ENCODE measurements around the gene MYO18B.

Gene MYO18B

DNA sequence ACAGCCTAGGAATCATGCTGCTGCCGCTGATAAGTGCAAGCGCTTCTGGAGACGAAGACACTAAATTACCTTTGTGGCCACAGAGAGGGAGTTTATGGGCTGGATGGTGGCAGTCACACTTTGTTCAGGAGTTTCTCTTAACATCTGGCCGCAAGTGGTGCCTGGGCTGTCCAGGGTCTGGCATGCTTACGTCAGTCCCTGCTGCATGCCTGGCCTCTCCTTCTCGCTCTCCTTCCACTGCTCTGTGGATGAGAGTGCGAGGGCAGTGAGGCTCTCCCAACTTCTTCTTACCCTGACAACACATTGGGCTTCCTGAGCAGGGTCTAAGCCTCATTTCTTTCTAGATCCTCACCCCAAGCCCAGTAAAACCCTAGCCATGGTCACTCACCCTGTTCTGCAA lies 266.6 kb downstream of the MYO18B start:
- DNase-seq (ENCODE audit: low read depth): no peak
- H3K4me3 ChIP-seq (ENCODE audit: low read depth, low read length): no peak overlapping the region
- TF ChIP-seq, protein P1, sequence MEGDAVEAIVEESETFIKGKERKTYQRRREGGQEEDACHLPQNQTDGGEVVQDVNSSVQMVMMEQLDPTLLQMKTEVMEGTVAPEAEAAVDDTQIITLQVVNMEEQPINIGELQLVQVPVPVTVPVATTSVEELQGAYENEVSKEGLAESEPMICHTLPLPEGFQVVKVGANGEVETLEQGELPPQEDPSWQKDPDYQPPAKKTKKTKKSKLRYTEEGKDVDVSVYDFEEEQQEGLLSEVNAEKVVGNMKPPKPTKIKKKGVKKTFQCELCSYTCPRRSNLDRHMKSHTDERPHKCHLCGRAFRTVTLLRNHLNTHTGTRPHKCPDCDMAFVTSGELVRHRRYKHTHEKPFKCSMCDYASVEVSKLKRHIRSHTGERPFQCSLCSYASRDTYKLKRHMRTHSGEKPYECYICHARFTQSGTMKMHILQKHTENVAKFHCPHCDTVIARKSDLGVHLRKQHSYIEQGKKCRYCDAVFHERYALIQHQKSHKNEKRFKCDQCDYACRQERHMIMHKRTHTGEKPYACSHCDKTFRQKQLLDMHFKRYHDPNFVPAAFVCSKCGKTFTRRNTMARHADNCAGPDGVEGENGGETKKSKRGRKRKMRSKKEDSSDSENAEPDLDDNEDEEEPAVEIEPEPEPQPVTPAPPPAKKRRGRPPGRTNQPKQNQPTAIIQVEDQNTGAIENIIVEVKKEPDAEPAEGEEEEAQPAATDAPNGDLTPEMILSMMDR (IDR thresholded peaks at IDR 0.05; ENCODE audit: low read depth, low read length, missing control alignments): no peak

DNA sequence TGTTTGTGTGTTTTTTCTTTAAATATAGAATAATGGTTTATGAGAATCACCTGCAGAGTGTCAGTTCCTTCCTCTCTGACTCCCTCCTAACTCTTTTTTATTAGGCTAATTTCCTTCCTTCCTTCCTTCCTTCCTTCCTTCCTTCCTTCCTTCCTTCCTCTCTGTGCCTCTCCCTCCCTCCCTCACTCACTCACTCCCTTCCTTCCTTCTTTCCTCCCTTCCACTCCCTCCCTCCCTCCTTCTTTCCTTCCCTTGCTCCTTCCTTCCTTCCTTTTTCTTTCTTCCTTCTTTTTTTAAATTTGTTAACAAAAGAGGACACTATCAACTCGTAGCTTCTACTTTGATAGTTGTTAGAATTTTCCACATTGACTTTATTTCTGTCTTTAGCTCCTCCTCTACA lies 274.9 kb downstream of the MYO18B start:
- TF ChIP-seq, protein P1 (IDR thresholded peaks at IDR 0.05; ENCODE audit: low read depth, low read length, missing control alignments): no peak
- no peak overlapping the region for H3K4me3 ChIP-seq (ENCODE audit: low read depth, low read length)
- DNase-seq (ENCODE audit: low read depth): no peak

DNA sequence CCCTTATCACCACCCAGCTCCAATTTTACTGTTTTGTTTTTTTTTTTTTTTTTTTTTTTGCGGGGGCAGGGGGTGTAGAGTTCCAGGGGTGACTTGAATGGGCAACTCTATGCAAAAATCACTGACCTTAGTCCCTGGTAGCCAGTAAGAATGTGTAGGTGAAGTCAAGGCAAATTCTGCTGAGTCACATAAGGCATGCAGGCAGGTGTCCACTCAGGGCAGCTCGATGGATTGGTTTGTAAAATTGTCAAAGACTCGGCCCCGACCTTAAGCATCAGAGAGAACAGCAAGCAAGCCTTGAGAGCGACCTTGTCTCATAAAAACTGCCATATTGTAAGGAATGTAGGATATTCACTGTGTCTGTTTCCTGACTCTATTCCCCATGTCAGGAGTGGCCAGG lies 275.9 kb downstream of the MYO18B start:
- TF ChIP-seq, protein P1 (IDR thresholded peaks at IDR 0.05; ENCODE audit: low read depth, low read length, missing control alignments): no peak
- H3K4me3 ChIP-seq (ENCODE audit: low read depth, low read length): no peak overlapping the region
- DNase-seq (ENCODE audit: low read depth): no peak

DNA sequence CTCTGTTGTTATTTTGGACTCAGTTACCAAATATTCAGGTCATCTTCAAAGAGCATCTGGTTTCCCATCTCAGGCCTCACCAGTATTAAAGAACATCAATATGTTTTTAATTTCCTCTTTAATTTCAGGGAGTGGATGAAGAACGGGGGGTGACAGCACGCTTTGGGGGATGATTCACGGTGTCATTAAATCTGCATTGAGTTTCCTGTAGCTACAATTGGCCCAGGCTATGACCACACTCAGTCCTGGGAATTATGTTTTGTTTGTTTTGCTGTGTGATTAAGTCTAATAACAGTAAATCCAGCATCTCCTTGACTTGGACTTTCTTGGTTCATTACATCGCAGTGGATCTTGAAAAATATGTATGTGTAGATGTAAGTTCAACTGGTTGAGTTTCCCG lies 277.6 kb downstream of the MYO18B start:
- H3K4me3 ChIP-seq (ENCODE audit: low read depth, low read length): no peak overlapping the region
- DNase-seq (ENCODE audit: low read depth): no peak
- TF ChIP-seq, protein P1 (IDR thresholded peaks at IDR 0.05; ENCODE audit: low read depth, low read length, missing control alignments): no peak

DNA sequence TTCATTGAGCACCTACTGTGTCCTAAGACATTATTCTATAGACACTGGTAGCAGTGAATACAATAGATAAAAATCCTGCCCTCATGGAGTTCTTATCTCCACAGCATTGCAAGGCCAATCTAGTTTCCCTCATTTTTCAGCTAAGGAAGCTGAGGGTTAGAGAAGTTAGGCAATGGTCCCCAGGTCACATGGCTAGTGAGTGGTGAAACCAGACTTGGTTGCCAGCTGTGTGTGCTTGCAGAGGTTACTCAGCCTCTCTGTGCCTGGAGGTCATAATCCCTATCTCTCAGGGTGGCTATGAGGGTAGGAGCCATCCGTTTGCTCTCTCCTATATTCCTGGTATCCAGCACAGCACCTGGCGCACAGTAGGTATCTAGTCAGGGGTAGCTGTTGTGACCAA lies 279.5 kb downstream of the MYO18B start:
- TF ChIP-seq, protein P1 (IDR thresholded peaks at IDR 0.05; ENCODE audit: low read depth, low read length, missing control alignments): no peak
- DNase-seq (ENCODE audit: low read depth): no peak

GRCh38 chr22:26023104-26023775 lies 281.3 kb downstream of the MYO18B start:
- DNase-seq (ENCODE audit: low read depth): no peak
- TF ChIP-seq, protein P1 (IDR thresholded peaks at IDR 0.05; ENCODE audit: low read depth, low read length, missing control alignments): no peak
- H3K4me3 ChIP-seq (ENCODE audit: low read depth, low read length): no peak overlapping the region

More for the DNA sequence above, 279.5 kb downstream of the MYO18B start:
- H3K4me3 ChIP-seq (ENCODE audit: low read depth, low read length): no peak overlapping the region

GRCh38 chr22:26025626-26026025 lies 283.6 kb downstream of the MYO18B start:
- no peak for DNase-seq (ENCODE audit: low read depth)
- TF ChIP-seq, protein P1 (IDR thresholded peaks at IDR 0.05; ENCODE audit: low read depth, low read length, missing control alignments): no peak
- no peak overlapping the region for H3K4me3 ChIP-seq (ENCODE audit: low read depth, low read length)

All from GM12864 (cell line).